Measurements from ENCODE around the gene AKAP8L. TPM values are rescaled to one million over a fixed set of nuclear protein-coding genes. Genes with fewer than 3 reads are reported as not detected.
"Not testable (repeated sequence)": the region's sequence is repeated elsewhere in the genome, so short reads cannot be mapped to it uniquely, and the experiment has no call there.

The AKAP8L gene
- total RNA-seq, 2 experiments from 2014 or later: 70.6 to 71.6 TPM

GRCh38 chr19:15419413-15420025, 731 bp upstream of the AKAP8L start:
- Mint-ChIP-seq H3K4me1 (peaks cover 36% of the 10 kb centered on the region), H3K27ac (no peak overlapping the region), H3K27me3 (no peaks in the 10 kb centered on the region), H3K36me3 (peaks cover 40% of the 10 kb centered on the region), H3K4me3 (peak overlapping the region; percentile 98), H3K9me3 (peaks cover 3% of the 10 kb centered on the region)
- DNase-seq: no peak

- Mint-ChIP-seq H3K27ac (peak overlapping the region; percentile 99), H3K27me3 (no peaks in the 10 kb centered on the region), H3K4me1 (peaks cover 39% of the 10 kb centered on the region), H3K4me3 (peak overlapping the region; percentile 98), H3K36me3 (peaks cover 29% of the 10 kb centered on the region), H3K9me3 (peaks cover 2% of the 10 kb centered on the region)
- DNase-seq: no peak
Measured at GRCh38 chr19:15418231-15418578, 583 bp downstream of the AKAP8L start.

GRCh38 chr19:15417699-15418098, 1.1 kb downstream of the AKAP8L start:
- peaks cover 25% of the 10 kb centered on the region for H3K36me3 Mint-ChIP-seq
- DNase-seq: no peak
- no peaks in the 10 kb centered on the region for H3K27me3 Mint-ChIP-seq
- H3K4me3 Mint-ChIP-seq: peak overlapping the region; percentile 98
- peaks cover 43% of the 10 kb centered on the region for H3K4me1 Mint-ChIP-seq
- peaks cover under 1% of the 10 kb centered on the region for H3K9me3 Mint-ChIP-seq
- peak overlapping the region; percentile 99 for H3K27ac Mint-ChIP-seq

- Mint-ChIP-seq H3K36me3 (peaks cover 16% of the 10 kb centered on the region), H3K27ac (peak overlapping the region; percentile 56), H3K4me1 (peaks cover 54% of the 10 kb centered on the region), H3K4me3 (no peak overlapping the region), H3K9me3 (no peaks in the 10 kb centered on the region), H3K27me3 (no peaks in the 10 kb centered on the region)
- DNase-seq: no peak
Measured at GRCh38 chr19:15412832-15413231, 6.0 kb downstream of the AKAP8L start.

- not testable (repeated sequence) for H3K27ac Mint-ChIP-seq, H3K9me3 Mint-ChIP-seq, H3K4me3 Mint-ChIP-seq, H3K27me3 Mint-ChIP-seq, DNase-seq
- H3K4me1 Mint-ChIP-seq: peaks cover 50% of the 10 kb centered on the region
- H3K36me3 Mint-ChIP-seq: peaks cover 14% of the 10 kb centered on the region
Measured at GRCh38 chr19:15411351-15411750, 7.4 kb downstream of the AKAP8L start.

- peaks cover 6% of the 10 kb centered on the region for H3K36me3 Mint-ChIP-seq
- no peak for DNase-seq
- H3K4me3 Mint-ChIP-seq: no peak overlapping the region
- no peaks in the 10 kb centered on the region for H3K9me3 Mint-ChIP-seq
- H3K27ac Mint-ChIP-seq: peak overlapping the region; percentile 4
- H3K27me3 Mint-ChIP-seq: no peaks in the 10 kb centered on the region
- peaks cover 31% of the 10 kb centered on the region for H3K4me1 Mint-ChIP-seq
Measured at GRCh38 chr19:15404780-15405211, 14.0 kb downstream of the AKAP8L start.

- H3K4me1 Mint-ChIP-seq: peaks cover 26% of the 10 kb centered on the region
- H3K9me3 Mint-ChIP-seq: no peaks in the 10 kb centered on the region
- no peak overlapping the region for H3K4me3 Mint-ChIP-seq
- no peak overlapping the region for H3K27ac Mint-ChIP-seq
- DNase-seq: no peak
- H3K36me3 Mint-ChIP-seq: peaks cover 6% of the 10 kb centered on the region
- no peaks in the 10 kb centered on the region for H3K27me3 Mint-ChIP-seq
Measured at GRCh38 chr19:15404097-15404779, 14.6 kb downstream of the AKAP8L start.

GRCh38 chr19:15403151-15403531, 15.6 kb downstream of the AKAP8L start:
- peaks cover 22% of the 10 kb centered on the region for H3K4me1 Mint-ChIP-seq
- H3K4me3 Mint-ChIP-seq: no peak overlapping the region
- H3K27ac Mint-ChIP-seq: no peak overlapping the region
- no peaks in the 10 kb centered on the region for H3K9me3 Mint-ChIP-seq
- H3K36me3 Mint-ChIP-seq: peaks cover 6% of the 10 kb centered on the region
- no peaks in the 10 kb centered on the region for H3K27me3 Mint-ChIP-seq
- no peak for DNase-seq

GRCh38 chr19:15402411-15403150, 16.2 kb downstream of the AKAP8L start:
- Mint-ChIP-seq H3K27me3 (no peaks in the 10 kb centered on the region), H3K4me3 (no peak overlapping the region), H3K36me3 (peaks cover 4% of the 10 kb centered on the region), H3K4me1 (peaks cover 16% of the 10 kb centered on the region), H3K9me3 (no peaks in the 10 kb centered on the region), H3K27ac (no peak overlapping the region)
- DNase-seq: no peak

- Mint-ChIP-seq H3K4me1 (peaks cover 8% of the 10 kb centered on the region), H3K4me3 (no peak overlapping the region), H3K9me3 (no peaks in the 10 kb centered on the region), H3K27ac (no peak overlapping the region), H3K27me3 (no peaks in the 10 kb centered on the region), H3K36me3 (peaks cover 12% of the 10 kb centered on the region)
- no peak for DNase-seq
Measured at GRCh38 chr19:15401397-15401710, 17.4 kb downstream of the AKAP8L start.

- H3K9me3 Mint-ChIP-seq: no peaks in the 10 kb centered on the region
- H3K27me3 Mint-ChIP-seq: no peaks in the 10 kb centered on the region
- H3K36me3 Mint-ChIP-seq: peaks cover 17% of the 10 kb centered on the region
- DNase-seq: no peak
- H3K4me3 Mint-ChIP-seq: no peak overlapping the region
- no peak overlapping the region for H3K27ac Mint-ChIP-seq
- peaks cover 7% of the 10 kb centered on the region for H3K4me1 Mint-ChIP-seq
Measured at GRCh38 chr19:15400521-15401396, 18.0 kb downstream of the AKAP8L start.

GRCh38 chr19:15399635-15400034, 19.2 kb downstream of the AKAP8L start:
- H3K9me3 Mint-ChIP-seq: no peaks in the 10 kb centered on the region
- H3K36me3 Mint-ChIP-seq: peaks cover 18% of the 10 kb centered on the region
- no peak overlapping the region for H3K27ac Mint-ChIP-seq
- H3K27me3 Mint-ChIP-seq: no peaks in the 10 kb centered on the region
- H3K4me1 Mint-ChIP-seq: peaks cover 2% of the 10 kb centered on the region
- no peak overlapping the region for H3K4me3 Mint-ChIP-seq
- no peak for DNase-seq

- DNase-seq: no peak
Measured at GRCh38 chr19:15399234-15399515, 19.6 kb downstream of the AKAP8L start.

GRCh38 chr19:15398501-15399233, 20.1 kb downstream of the AKAP8L start:
- H3K4me1 Mint-ChIP-seq: peaks cover 4% of the 10 kb centered on the region
- H3K9me3 Mint-ChIP-seq: no peaks in the 10 kb centered on the region
- no peaks in the 10 kb centered on the region for H3K27me3 Mint-ChIP-seq
- no peak overlapping the region for H3K27ac Mint-ChIP-seq
- no peak overlapping the region for H3K4me3 Mint-ChIP-seq
- DNase-seq: no peak
- H3K36me3 Mint-ChIP-seq: peaks cover 22% of the 10 kb centered on the region

More at GRCh38 chr19:15399234-15399515, 19.6 kb downstream of the AKAP8L start:
- Mint-ChIP-seq H3K36me3 (peaks cover 19% of the 10 kb centered on the region), H3K4me3 (no peak overlapping the region), H3K27ac (no peak overlapping the region), H3K27me3 (no peaks in the 10 kb centered on the region), H3K4me1 (no peaks in the 10 kb centered on the region), H3K9me3 (no peaks in the 10 kb centered on the region)

Measured in activated naive CD8-positive, alpha-beta T cell treated with anti-CD3 and anti-CD28 coated beads for 36 hours (primary cell).